HEK293 (cell line): ENCODE measurements around the gene RAB36.

Experiments used
- RBAK ChIP-seq: fragments of 450-650 bp; formaldehyde crosslinking; IDR thresholded peaks from 2 replicates; pipeline ENCODE4 v1.5.1; 2016; ENCODE audit warnings: missing biosample characterization, missing genetic modification characterization
- SCRT2 ChIP-seq: fragments of 450-650 bp; formaldehyde crosslinking; IDR thresholded peaks from 2 replicates; pipeline ENCODE4 v1.5.1; 2016; ENCODE audit warnings: missing biosample characterization, missing genetic modification characterization
- ZNF16 ChIP-seq: fragments of 450-650 bp; formaldehyde crosslinking; IDR thresholded peaks from 2 replicates; pipeline ENCODE4 v1.5.1; 2016; ENCODE audit warnings: low read depth, missing biosample characterization, missing genetic modification characterization

- no peak for TF ChIP-seq ZNF16 (tag by site-specific recombination)
- TF ChIP-seq SCRT2 (tag by site-specific recombination): no peak
- no peak for TF ChIP-seq RBAK (tag by site-specific recombination)
Observed at GRCh38 chr22:23178512-23179254, 33.4 kb downstream of the RAB36 start.
